ENCODE results near the gene PI16.

The PI16 gene

DNA sequence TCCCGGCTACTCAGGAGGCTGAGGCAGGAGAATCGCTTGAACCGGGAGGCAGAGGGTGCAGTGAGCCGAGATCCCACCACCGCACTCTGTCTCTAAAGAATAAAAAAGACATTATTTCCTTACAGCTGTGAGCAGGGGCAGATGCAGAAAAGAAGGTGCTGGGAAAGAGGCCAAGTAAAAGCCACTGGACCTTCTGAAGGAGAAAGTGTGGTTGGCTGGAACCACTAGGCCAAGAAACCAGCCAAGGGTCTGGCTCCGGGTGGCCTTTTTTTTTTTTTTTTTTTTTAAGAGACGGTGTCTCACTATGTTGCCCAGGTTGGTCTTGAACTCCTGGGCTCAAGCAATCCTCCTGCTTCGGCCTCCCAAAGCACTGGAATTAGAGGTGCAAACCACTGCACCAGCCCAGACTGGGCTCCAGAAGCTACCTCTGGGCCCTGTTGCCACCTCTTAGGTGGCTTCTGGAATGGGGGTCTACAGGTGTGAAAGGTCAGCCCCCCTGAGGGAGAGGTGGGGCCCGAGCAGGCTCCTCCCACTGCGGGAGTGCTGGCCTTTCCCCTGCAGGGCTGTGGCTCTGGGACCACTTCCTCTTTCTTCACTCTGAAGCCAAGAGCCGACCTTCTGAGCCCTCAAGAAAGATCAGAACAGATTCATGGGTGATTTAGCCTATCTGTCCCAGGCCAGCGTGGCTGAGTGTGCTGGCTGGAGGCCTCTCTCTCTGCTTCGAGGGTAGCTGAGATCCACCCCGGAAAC lies 50.7 kb downstream of the PI16 start, which contains the start of gene FGD2:
Gene FGD2, plus strand, starts transcription at position 595 of the 750 bp plus-strand sequence. CDS start 163 bp downstream, outside the sequence.
- DNase-seq = no peak

DNA sequence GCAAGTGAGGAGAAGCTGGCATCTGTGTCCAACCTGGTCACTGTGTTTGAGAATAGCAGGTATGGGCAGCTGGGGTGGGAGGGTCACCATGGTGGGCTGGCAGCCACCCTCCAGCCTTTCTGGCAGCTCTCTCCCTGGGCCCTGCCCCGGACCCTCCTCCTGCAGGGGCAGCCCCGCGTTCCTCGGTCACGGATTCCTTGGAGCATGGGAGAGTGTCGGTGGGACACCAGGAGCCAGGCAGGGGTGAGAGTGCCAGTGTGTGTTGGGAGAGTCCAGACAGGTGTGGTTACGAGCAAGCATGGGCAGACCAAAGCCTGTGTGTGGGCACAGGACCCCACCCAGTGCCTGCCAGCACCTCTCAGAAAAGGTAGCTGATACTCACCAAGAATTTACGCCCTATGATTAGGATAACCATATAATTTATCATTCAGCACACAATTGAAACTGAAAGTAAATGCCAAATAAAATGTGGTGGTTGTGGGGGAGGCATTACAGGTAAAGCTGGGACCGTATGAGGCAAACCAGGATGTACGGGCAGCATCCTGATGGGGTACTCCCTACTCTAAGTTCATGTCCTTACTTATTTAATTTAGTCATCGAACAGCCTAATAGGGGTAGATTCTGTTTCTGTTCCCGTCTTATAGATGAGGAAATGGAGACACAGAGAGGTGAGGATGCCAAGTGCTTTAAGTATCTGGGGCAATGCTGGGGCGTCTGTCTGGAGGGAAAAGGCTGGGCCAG lies 51.5 kb downstream of the PI16 start:
- no peak for DNase-seq

DNA sequence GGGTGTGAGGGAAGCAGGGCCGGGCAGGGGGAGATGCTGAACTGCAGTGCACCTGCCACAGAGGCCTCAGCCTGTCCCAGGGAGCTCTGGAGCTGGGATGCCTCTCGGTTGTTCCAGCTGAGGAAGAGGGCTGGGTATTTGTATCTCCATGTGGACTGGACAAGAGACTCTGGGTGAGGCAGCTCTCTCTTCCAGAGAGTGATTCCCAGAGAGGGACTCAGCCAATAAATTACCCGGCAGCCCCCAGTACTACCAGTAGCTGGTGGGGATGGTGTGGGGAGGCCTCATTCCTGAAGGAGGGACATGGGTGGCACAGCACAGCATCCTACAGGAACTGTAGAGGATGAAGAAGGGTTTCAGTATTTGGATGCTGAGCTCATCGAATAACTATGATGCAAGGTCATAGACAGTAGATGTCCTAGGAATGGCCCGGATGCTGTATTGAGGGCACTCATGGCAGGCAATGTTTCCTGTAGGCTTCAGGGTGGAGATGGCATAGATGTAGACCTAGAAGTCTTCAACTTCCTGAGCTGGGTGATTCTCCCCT lies 52.3 kb downstream of the PI16 start:
- no peak for DNase-seq

DNA sequence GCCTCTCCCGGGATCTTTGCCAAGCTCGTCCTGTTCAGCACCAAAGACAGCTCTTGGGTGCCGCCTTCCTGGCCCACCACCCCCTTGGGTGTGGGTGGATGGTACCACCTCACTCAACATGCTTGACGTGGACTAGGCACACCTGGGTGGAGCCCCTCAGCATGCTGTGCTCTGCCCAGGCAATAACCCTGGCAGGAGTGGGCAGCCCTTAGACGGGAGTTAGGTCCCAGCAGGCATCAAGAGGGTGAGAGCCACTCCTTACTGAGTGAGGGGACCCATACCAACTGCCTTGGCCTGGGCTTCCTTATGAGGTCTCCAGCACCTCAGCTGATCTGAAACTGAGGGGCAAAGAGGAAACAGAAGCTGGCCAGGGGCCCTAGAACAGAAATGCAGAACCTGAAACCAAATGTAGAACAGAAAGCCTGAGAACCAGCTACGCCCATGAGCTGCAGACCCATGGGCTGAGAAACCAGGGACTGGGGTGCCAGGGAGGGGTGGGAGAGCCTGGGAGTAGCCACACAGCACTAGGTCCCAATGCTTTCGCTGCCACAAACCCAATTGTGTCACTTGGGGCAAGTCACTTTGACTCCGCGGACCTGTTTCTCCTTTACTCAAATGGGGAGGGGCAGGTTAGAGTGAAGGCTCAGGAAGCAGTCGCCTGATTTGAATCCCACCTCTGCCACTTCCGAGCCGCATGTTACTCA lies 53.0 kb downstream of the PI16 start:
- no peak for DNase-seq

DNA sequence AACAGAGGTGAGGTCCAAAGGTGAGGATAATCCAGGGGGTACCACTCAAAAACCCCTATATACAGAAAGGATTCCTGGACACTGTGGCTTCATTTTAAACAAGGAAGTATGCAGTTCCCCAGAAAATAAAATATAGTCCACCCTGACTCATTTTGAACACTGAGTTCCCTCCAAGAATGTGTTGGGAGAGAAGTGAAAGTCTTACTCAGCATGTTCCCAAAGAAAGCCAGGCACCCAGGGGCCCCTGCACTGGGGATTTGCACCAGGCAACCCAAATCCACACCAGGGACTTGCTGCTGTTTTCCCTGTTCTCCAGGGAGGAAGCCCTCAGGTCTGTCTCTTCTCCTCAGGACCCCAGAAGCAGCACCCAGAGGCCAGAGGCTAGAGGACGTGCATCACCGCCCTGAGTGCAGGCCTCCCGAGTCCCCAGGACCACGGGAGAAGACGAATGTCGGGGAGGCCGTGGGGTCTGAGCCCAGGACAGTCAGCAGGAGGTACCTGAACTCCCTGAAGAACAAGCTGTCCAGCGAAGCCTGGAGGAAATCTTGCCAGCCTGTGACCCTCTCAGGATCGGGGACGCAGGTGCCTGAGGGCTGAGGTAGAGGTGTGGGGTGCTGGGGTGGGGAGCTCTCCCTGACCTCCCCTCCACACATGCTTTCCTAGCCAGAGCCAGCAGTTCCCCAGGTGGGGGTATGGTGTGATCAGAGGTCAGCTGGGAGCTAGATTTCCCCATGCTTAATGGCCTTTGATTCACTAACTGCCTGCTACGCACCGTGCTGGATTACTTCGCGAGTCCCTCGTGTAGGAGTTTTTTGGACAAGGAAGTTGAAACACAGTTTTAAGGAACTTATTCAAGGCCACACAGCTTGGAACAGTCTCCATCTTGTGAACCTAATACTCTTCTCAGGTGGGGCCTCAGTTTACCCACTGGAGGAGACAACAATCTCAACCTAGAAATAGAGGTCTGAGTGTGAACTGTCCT lies 54.2 kb downstream of the PI16 start:
- DNase-seq = no peak

DNA sequence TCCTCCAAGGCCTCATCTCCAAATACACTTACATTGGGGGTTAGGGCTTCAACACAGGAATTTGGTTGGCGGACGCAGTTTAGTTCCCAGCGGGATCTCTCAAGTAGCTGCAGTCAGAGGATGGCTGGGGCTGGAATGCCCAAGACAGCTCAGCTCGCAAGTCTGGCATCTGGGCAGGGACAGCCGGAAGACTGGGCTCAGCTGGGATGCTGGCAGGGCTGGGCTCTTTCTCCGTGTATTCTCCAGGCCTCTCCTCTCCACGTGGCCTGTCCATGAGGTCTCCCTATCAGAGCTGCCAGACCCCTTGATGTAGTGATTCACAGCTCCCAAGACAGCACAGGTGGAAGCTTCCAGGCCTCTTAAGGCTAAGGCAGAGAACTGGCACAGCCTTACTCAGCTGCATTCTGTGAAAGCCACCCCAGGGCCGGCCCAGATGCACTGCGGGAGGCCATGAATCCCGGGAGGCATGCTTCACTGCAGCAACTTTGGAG lies 55.9 kb downstream of the PI16 start:
- no peak for DNase-seq

DNA sequence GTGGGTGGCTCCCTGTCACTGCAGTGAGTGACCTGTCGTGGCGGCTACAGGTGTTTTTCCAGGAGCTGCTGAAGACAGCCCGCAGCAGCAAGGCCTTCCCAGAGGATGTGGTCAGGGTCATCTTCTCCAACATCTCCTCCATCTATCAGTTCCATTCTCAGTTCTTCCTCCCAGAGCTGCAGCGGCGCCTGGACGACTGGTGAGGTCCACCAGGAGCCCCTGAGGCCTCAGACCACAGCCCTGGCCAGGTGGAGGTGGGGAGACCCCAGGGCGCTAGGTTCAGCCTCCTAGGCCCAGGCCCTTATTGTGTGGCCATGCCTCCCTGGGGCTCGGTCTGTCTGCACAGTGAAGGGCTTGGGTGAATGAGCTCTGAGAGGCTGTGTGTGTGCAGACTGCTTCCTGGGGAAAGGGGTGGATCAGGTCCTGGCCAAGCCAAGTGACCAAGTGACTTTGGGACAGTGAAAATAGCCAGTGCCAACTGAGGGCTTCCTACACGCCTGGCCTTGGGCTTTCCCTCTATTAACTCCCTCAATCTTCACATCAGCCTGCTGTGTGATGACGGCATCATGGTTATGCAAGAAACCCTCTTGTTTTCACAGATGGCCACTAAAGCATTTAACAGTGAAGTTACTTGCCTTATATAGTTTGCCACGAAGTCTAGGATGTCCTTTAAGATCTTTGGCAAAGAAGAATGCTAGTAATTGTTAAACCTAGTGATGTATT lies 57.3 kb downstream of the PI16 start:
- no peak for DNase-seq

DNA sequence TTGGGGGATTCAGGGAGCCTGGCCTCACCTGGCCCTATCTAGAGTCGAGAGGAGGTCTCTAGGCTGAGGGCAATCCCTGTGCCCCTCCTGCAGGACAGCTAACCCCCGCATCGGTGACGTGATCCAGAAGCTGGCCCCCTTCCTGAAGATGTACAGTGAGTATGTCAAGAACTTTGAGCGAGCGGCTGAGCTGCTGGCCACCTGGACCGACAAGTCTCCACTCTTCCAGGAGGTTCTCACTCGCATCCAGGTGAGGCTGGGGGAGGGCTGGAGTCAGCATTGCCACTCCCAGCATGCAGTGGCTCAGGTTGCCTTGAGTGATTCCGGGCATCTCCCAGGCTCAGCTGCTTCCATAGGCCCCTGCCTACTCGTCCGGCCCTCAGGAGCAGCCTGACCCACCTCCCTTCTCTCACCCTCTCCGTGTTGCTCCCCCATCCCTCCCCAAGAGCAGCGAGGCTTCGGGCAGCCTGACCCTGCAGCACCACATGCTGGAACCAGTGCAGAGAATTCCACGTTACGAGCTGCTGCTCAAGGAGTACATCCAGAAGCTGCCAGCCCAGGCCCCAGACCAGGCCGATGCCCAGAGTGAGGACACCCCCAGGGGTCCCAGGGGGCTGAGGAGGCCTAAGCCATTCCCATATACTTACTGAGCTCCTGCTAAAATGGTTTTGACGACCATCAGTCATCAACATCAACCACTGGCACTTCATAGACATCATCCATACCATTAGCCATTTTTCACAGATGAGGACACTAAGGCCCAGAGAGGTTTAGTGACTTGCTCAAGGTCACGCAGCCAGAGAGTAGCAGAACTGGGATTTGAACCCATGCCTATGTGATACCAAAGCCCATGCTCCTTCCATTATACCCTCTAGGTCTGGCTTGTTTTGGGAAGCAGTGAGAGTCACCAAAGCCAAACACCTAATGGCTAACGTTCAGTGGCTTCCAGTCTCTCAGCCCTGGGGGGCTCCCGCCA lies 59.3 kb downstream of the PI16 start:
- no peak for DNase-seq
